ENCODE data around the gene CMTM3. TPM values are rescaled to one million over a fixed set of nuclear protein-coding genes. Genes with fewer than 3 reads are reported as not detected.
"Not testable (repeated sequence)": the region's sequence is repeated elsewhere in the genome, so short reads cannot be mapped to it uniquely, and the experiment has no call there.

Gene CMTM3
- total RNA-seq, 2 donors from 2014 or later: 4.0 to 7.9 TPM

DNA sequence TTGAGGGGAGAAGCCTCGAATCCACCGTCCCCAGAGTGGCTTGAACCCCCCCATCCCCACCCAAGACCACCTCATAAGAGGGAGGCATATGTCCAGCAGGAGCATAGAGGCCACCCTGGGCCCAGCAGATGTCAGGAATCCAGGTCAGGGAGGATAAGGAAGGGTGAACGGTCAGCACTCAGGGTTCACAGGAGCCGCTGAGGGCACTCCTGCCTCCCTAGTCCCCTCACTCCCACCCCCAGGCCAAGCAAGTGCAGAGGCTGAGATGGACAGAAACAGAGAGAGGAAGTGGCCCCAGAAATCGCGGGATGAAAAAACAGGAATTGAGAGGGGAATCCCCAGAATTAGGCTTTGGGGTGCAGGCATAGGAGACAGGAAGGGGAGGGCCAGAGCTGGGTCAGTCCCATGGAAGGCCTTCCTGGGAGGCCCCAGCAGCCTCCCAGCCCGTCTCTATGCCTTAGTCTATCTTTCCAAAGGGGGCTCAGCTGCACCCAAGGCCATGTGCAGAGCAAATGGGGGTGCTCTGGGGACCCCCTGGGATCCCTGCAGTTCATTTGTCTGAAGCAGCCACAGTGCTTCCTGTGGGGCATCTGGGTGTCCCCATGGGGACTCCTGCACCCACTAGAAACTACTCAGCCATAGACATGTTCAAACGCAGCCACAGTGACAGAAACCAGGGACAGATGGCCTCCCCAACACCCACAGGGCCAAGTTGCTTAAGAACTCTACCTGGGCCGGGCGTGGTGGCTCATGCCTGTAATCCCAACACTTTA lies 1.7 kb downstream of the CMTM3 start:
- H3K36me3 ChIP-seq: no peaks in the 10 kb centered on the region
- H3K9ac ChIP-seq (ENCODE audit: low read depth in 2 of 2, low read length in 2 of 2): peak overlapping the region; percentile 19 to 72
- no peak for DNase-seq
- TF ChIP-seq, protein P1, sequence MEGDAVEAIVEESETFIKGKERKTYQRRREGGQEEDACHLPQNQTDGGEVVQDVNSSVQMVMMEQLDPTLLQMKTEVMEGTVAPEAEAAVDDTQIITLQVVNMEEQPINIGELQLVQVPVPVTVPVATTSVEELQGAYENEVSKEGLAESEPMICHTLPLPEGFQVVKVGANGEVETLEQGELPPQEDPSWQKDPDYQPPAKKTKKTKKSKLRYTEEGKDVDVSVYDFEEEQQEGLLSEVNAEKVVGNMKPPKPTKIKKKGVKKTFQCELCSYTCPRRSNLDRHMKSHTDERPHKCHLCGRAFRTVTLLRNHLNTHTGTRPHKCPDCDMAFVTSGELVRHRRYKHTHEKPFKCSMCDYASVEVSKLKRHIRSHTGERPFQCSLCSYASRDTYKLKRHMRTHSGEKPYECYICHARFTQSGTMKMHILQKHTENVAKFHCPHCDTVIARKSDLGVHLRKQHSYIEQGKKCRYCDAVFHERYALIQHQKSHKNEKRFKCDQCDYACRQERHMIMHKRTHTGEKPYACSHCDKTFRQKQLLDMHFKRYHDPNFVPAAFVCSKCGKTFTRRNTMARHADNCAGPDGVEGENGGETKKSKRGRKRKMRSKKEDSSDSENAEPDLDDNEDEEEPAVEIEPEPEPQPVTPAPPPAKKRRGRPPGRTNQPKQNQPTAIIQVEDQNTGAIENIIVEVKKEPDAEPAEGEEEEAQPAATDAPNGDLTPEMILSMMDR (IDR thresholded peaks at IDR 0.05): no peak
- no peaks in the 10 kb centered on the region for H3K9me3 ChIP-seq
- peaks cover 20% of the 10 kb centered on the region for H3K27me3 ChIP-seq
- peak overlapping the region; percentile 69 for H3K4me3 ChIP-seq
- intact Hi-C loops (cut with DNase I): loop anchor here (5.0 kb wide), 2 partner anchors 121 to 261 kb away; no protein-coding TSS in a partner anchor
- peak overlapping the region; percentile 70 for H3K27ac ChIP-seq
- H3K4me1 ChIP-seq: no peaks in the 10 kb centered on the region

DNA sequence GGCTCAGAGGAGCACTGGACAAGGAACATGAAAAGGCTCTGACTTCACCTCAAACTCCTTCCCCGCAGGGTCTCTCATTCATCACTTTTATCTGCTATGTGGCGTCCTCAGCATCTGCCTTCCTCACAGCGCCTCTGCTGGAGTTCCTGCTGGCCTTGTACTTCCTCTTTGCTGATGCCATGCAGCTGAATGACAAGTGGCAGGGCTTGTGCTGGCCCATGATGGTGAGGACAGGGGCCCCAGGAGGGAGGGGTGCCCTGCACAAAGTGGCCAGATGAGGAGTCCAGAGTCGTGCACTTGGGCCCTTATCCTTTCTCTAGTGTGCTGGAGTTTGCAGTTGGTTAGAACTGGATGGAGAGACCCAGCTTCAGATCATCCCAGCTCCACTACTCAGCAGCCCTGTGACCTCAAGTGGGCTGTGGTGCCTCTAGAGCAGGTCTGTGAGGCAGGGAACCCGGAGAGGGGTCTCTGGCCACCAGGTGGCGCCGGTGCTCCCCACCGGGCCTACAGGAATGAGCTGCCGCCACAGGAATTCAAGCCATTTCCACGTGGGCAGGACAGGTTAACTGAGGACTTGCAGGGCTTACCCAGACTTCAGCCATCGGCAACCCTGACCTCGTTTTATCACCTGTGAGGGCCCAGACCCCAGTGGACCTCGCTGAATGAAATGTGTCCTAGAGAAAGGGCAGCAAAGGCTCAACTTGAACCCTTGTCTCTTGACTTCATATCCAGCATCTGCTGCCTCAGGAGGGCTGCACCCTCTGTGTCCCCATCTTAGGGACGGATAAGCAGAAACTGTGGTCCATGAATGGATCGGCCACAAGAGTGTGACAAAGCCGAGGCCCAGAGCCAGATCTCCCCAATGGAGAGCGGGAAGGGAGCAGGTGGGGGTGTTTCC lies 4.0 kb downstream of the CMTM3 start:
- intact Hi-C loops (cut with DNase I): loop anchor here (5.0 kb wide), 2 partner anchors 119 to 259 kb away; no protein-coding TSS in a partner anchor
- Histone ChIP-seq H3K27me3 (peaks cover 20% of the 10 kb centered on the region), H3K27ac (no peak overlapping the region), H3K9ac (ENCODE audit: low read depth in 2 of 2, low read length in 2 of 2) (no peak overlapping the region), H3K9me3 (no peaks in the 10 kb centered on the region), H3K4me1 (no peaks in the 10 kb centered on the region), H3K36me3 (no peaks in the 10 kb centered on the region), H3K4me3 (no peak overlapping the region)
- TF ChIP-seq, protein P1 (IDR thresholded peaks at IDR 0.05): peak; percentile 84
- DNase-seq: peak; percentile 87

DNA sequence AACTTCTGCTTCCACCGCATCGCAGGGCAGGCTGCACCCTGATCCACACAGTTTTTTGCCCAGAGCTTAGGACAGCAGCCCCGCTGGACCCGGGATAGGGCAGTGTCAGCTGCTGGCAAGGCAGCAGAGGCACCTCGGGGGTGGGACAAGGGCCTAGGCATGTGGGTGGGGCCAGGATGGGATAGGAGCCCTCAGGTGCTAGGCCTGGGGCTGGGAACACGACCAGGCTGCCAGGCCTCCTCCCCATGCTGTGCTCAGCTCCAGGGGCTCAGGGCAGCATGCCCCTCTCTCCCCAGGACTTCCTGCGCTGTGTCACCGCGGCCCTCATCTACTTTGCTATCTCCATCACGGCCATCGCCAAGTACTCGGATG lies 4.6 kb downstream of the CMTM3 start:
- TF ChIP-seq, protein P1 (IDR thresholded peaks at IDR 0.05): no peak
- H3K4me3 ChIP-seq: no peak overlapping the region
- DNase-seq: no peak
- intact Hi-C loops (cut with DNase I): loop anchor here (5.0 kb wide), 2 partner anchors 118 to 258 kb away; no protein-coding TSS in a partner anchor
- no peaks in the 10 kb centered on the region for H3K9me3 ChIP-seq
- H3K27ac ChIP-seq: no peak overlapping the region
- no peak overlapping the region for H3K9ac ChIP-seq (ENCODE audit: low read depth in 2 of 2, low read length in 2 of 2)
- no peaks in the 10 kb centered on the region for H3K4me1 ChIP-seq
- H3K36me3 ChIP-seq: no peaks in the 10 kb centered on the region
- peaks cover 13% of the 10 kb centered on the region for H3K27me3 ChIP-seq

DNA sequence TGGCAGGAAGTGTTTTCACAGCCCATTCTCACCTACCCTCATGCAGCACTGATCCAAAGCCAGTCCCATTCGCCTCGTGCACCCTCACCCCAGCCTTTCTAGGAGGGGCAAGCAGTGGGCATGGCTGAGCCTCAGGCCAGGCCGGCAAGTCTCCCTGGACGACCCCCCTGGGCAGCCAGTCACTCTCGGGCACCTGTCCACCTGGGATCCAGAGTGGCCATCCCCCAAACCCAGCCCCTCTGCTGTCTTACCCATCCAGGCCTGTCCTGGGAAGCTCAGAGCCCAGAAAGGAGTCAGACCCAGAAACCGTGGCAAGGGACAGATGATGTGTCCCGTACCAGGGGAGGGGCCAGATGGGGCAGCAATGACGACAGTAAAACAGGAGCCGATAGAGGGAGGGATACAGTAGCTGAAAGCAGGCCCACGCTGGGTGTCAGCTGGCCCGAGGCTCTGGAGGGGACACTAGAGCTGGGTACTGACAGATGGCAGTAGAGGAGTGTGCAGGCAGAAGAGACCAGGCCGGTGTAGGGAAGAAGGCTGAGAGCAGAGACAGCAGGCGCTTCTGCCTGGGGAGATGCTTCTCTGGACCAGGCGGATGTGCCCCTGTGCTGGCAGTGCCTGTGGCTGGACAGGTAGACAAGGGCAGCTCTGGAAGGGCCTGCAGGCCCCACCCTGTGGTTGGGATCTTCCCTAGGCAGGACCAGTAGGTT lies 5.8 kb downstream of the CMTM3 start:
- Histone ChIP-seq H3K27ac (no peak overlapping the region), H3K36me3 (no peaks in the 10 kb centered on the region), H3K27me3 (peaks cover 5% of the 10 kb centered on the region), H3K4me1 (no peaks in the 10 kb centered on the region), H3K9ac (ENCODE audit: low read depth in 2 of 2, low read length in 2 of 2) (no peak overlapping the region), H3K9me3 (no peaks in the 10 kb centered on the region), H3K4me3 (no peak overlapping the region)
- intact Hi-C loops (cut with DNase I): no loop called here
- DNase-seq: no peak
- TF ChIP-seq, protein P1 (IDR thresholded peaks at IDR 0.05): no peak

DNA sequence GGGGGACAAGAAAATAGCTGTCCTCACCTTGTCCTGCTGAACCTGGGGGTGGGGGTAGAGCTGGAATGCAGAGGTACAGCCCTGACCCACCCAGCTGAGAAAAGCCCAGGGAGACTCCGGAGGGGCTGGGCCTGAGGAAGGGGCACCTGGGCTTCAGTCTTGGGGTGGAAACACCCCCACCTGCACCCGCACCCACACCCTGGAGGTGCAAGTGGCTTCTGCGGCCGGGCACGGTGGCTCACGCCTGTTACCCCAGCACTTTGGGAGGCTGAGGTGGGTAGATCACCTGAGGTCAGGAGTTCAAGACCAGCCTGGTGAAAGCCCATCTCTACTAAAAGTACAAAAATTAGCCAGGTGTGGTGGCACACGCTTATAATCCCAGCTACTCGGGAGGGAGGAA lies 7.4 kb downstream of the CMTM3 start:
- H3K4me1 ChIP-seq; H3K27ac ChIP-seq; H3K9ac ChIP-seq (ENCODE audit: low read depth in 2 of 2, low read length in 2 of 2); H3K9me3 ChIP-seq; H3K36me3 ChIP-seq; intact Hi-C loops (cut with DNase I); H3K27me3 ChIP-seq; H3K4me3 ChIP-seq; DNase-seq: not testable (repeated sequence)

Measured in colonic mucosa (tissue), 4 donors.